KOPT-K1 (cell line): ENCODE data around the gene GPC1.

Source experiments
- H3K27ac ChIP-seq: fragments of 200-600 bp; sonication (generic); 2 replicates; pipeline ENCODE4 v1.5.1; 2016; ENCODE audit warnings: antibody characterized with exemption, mild to moderate bottlenecking, low read depth, low read length; ENCODE audit not compliant: poor library complexity, severe bottlenecking
- H3K36me3 ChIP-seq: fragments of 200-600 bp; sonication (generic); 2 replicates; pipeline ENCODE4 v1.5.1; 2017; ENCODE audit warnings: antibody characterized with exemption, mild to moderate bottlenecking, low read length, moderate library complexity; ENCODE audit not compliant: insufficient read depth
- H3K9me3 ChIP-seq: fragments of 200-600 bp; sonication (generic); 2 replicates; pipeline ENCODE4 v1.5.1; 2017; ENCODE audit warnings: antibody characterized with exemption, low read length, mild to moderate bottlenecking; ENCODE audit not compliant: insufficient read depth, poor library complexity, severe bottlenecking

GPC1 gene

GRCh38 chr2:240448387-240449274 is 13.2 kb downstream of the GPC1 start:
- H3K27ac ChIP-seq: no peak overlapping the region
- H3K36me3 ChIP-seq: no peaks in the 10 kb centered on the region
- H3K9me3 ChIP-seq: no peaks in the 10 kb centered on the region

GRCh38 chr2:240449764-240450531 is 14.5 kb downstream of the GPC1 start:
- Histone ChIP-seq H3K36me3 (no peaks in the 10 kb centered on the region), H3K27ac (no peak overlapping the region), H3K9me3 (no peaks in the 10 kb centered on the region)

- Histone ChIP-seq H3K36me3 (no peaks in the 10 kb centered on the region), H3K9me3 (no peaks in the 10 kb centered on the region), H3K27ac (no peak overlapping the region)
Observed at GRCh38 chr2:240450532-240451107, 15.2 kb downstream of the GPC1 start.

GRCh38 chr2:240451108-240451611 is 15.7 kb downstream of the GPC1 start:
- no peaks in the 10 kb centered on the region for H3K36me3 ChIP-seq
- H3K9me3 ChIP-seq: no peaks in the 10 kb centered on the region
- no peak overlapping the region for H3K27ac ChIP-seq

GRCh38 chr2:240451791-240452461 is 16.5 kb downstream of the GPC1 start:
- H3K27ac ChIP-seq: no peak overlapping the region
- no peaks in the 10 kb centered on the region for H3K9me3 ChIP-seq
- H3K36me3 ChIP-seq: no peaks in the 10 kb centered on the region

GRCh38 chr2:240452462-240453256 is 17.2 kb downstream of the GPC1 start:
- Histone ChIP-seq H3K9me3 (no peaks in the 10 kb centered on the region), H3K27ac (no peak overlapping the region), H3K36me3 (no peaks in the 10 kb centered on the region)

- Histone ChIP-seq H3K9me3 (no peaks in the 10 kb centered on the region), H3K27ac (no peak overlapping the region), H3K36me3 (no peaks in the 10 kb centered on the region)
Observed at GRCh38 chr2:240453461-240454105, 18.1 kb downstream of the GPC1 start.

GRCh38 chr2:240454106-240454901 is 18.8 kb downstream of the GPC1 start:
- H3K36me3 ChIP-seq: no peaks in the 10 kb centered on the region
- H3K9me3 ChIP-seq: no peaks in the 10 kb centered on the region
- H3K27ac ChIP-seq: no peak overlapping the region

GRCh38 chr2:240455272-240455646 is 19.8 kb downstream of the GPC1 start:
- no peak overlapping the region for H3K27ac ChIP-seq
- H3K9me3 ChIP-seq: no peaks in the 10 kb centered on the region
- no peaks in the 10 kb centered on the region for H3K36me3 ChIP-seq

GRCh38 chr2:240455647-240456446 is 20.4 kb downstream of the GPC1 start:
- Histone ChIP-seq H3K9me3 (no peaks in the 10 kb centered on the region), H3K27ac (no peak overlapping the region)

GRCh38 chr2:240456447-240457222 is 21.2 kb downstream of the GPC1 start:
- Histone ChIP-seq H3K27ac (no peak overlapping the region), H3K36me3 (no peaks in the 10 kb centered on the region), H3K9me3 (no peaks in the 10 kb centered on the region)

More at GRCh38 chr2:240455647-240456446, 20.4 kb downstream of the GPC1 start:
- H3K36me3 ChIP-seq: no peaks in the 10 kb centered on the region
